CD4-positive, alpha-beta T cell (primary cell): ENCODE results near the gene KIF22. TPM values are rescaled to one million over a fixed set of nuclear protein-coding genes. Genes with fewer than 3 reads are reported as not detected.
A peak's percentile ranks its signal among the peaks of the same experiment; 100 is the strongest.
"Not testable (repeated sequence)": the region's sequence is repeated elsewhere in the genome, so short reads cannot be mapped to it uniquely, and the experiment has no call there.

Experiments
- ATAC-seq: fragments of 200-7000 bp; cut with Tn5 transposase; one replicate; pipeline ENCODE4 v1.10.0; 2022; ENCODE audit warnings: mild to moderate bottlenecking; ENCODE audit not compliant: poor library complexity
- CTCF ChIA-PET: fragments of 350-600 bp; sonication (Branson Sonifier 250); formaldehyde crosslinking; loops from one replicate; lab custom pipeline; 2021; ENCODE audit warnings: antibody characterized with exemption, inconsistent platforms; lab: Charles Lee
- POLR2A ChIA-PET: fragments of 350-600 bp; sonication (Branson Sonifier 250); formaldehyde crosslinking; loops from one replicate; lab custom pipeline; 2021; ENCODE audit warnings: antibody characterized with exemption, inconsistent platforms; lab: Charles Lee
- DNase-seq, 14 experiments: peaks; one replicate each; pipeline ENCODE4 v3.0.0-alpha.2; 2013 to 2020; ENCODE audit warnings: mixed read lengths in 2 of 14
- H3K27ac ChIP-seq, 2 donors: one replicate each; pipeline versions ENCODE4 v1.5.1 to v1.7.0; 2013; ENCODE audit warnings: low read length in 2 of 2, low read depth in 1 of 2, mild to moderate bottlenecking in 1 of 2
- H3K27me3 ChIP-seq, 2 experiments: 1 replicate in 1 of 2; 2 replicates in 1 of 2; pipeline versions ENCODE4 v1.6.1 to v1.7.0; 2013; ENCODE audit warnings: low read length in 2 of 2, control low read depth in 1 of 2, mild to moderate bottlenecking in 1 of 2, moderate library complexity in 1 of 2; ENCODE audit not compliant: insufficient read depth in 2 of 2, control insufficient read depth in 1 of 2
- H3K36me3 ChIP-seq: one replicate; pipeline ENCODE4 v1.6.1; 2013; ENCODE audit warnings: low read length, control low read depth; ENCODE audit not compliant: insufficient read depth
- H3K4me1 ChIP-seq: one replicate; pipeline ENCODE4 v1.6.1; 2013; ENCODE audit warnings: low read length, control low read depth; ENCODE audit not compliant: insufficient read depth
- H3K4me3 ChIP-seq: one replicate; pipeline ENCODE4 v1.5.1; 2013; ENCODE audit warnings: mild to moderate bottlenecking, low read length, moderate library complexity
- H3K9me3 ChIP-seq, 2 experiments: 1 replicate in 1 of 2; 2 replicates in 1 of 2; pipeline versions ENCODE4 v1.6.1 to v1.7.0; 2013; ENCODE audit warnings: low read length in 2 of 2, mild to moderate bottlenecking in 2 of 2, control low read depth in 1 of 2, moderate library complexity in 1 of 2; ENCODE audit not compliant: control insufficient read depth in 1 of 2, insufficient read depth in 1 of 2
- H3K27ac Mint-ChIP-seq: one replicate; pipeline ENCODE4 v1.8.0; 2020; ENCODE audit warnings: mixed read lengths
- H3K27me3 Mint-ChIP-seq: one replicate; pipeline ENCODE4 v1.8.0; 2021; ENCODE audit warnings: mixed read lengths
- H3K36me3 Mint-ChIP-seq: one replicate; pipeline ENCODE4 v1.8.0; 2021; ENCODE audit warnings: low read depth, mixed read lengths
- H3K4me1 Mint-ChIP-seq: one replicate; pipeline ENCODE4 v1.8.0; 2021; ENCODE audit warnings: low read depth, mixed read lengths
- H3K4me3 Mint-ChIP-seq: one replicate; pipeline ENCODE4 v1.8.0; 2020; ENCODE audit warnings: mild to moderate bottlenecking, mixed read lengths
- H3K9me3 Mint-ChIP-seq: one replicate; pipeline ENCODE4 v1.8.0; 2020; ENCODE audit warnings: mixed read lengths
- intact Hi-C, 2 experiments: fragments of 100-400 bp; cut with DNase I in 1 of 2; cut with micrococcal nuclease in 1 of 2; formaldehyde crosslinking; loops; one replicate each; pipeline versions ENCODE4 v1.15.1 to v1.9.0; 2023 to 2025; cut with DNase I, micrococcal nuclease
- total RNA-seq, 174 experiments: library from RNA in 2 of 174; stranded (reverse) in 2 of 174; gene quantifications; one replicate each; pipeline ENCODE4 v1.2.3 and lab custom pipeline; 2021 to 2026
- TF ChIP-seq, protein P1 (sequence below): fragments of 200-600 bp; IDR thresholded peaks from one replicate; pipeline ENCODE4 v1.8.0; 2022; ENCODE audit warnings: antibody characterized with exemption, mild to moderate bottlenecking

The KIF22 gene
- total RNA-seq, 2 experiments from 2014 or later = 99.0 to 101 TPM

DNA sequence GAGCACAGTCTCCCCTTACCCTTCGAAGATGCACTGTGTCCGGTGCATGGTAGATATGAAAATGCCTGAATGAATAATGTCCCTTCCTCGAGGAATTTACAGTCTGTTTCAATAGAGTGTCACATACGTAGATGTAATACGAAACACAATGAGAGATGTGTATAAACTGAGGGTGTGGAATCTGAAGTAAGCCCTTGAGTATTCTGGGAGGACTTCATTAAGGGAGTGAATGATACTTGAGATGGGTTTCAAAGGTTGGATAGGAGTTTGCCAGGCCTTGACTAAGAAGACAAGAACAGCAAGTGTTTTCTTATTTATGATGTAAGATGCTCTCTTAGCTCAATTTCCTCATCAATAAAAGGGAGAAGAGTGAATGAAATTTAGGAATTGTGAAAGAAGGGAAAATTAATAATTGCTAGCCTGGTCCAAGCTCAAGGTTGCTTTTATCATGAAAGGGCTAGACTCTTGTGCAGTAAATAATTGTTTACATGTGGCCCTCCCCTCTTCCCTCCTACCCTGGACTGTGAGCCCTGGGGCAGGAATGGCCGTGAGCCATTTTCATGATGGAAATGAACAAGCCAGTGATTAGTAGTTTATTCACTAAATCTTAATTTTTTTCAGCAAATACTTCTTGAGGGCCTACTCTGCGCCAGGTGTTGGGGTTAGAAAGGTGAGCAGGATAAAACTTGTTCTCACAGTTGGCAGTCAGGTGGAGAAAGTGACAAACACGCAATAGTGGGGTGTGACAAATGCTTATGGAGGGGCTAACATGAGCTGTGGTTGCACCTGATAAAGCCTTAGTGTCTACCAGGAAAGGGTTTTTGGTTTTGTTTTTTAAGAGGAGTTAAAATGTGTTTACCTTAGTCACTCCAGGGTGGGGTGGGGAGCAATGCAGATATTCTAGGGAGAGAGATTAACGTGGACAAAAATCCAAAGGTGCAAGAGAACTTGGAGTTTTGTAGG lies 1.6 kb downstream of the KIF22 start:
- Histone ChIP-seq H3K36me3 (peaks cover 14% of the 10 kb centered on the region), H3K27me3 (no peaks in the 10 kb centered on the region), H3K4me1 (peaks cover 39% of the 10 kb centered on the region), H3K9me3 (no peaks in the 10 kb centered on the region), H3K27ac (no peak overlapping the region), H3K4me3 (peak overlapping the region; percentile 93)
- POLR2A ChIA-PET = interaction anchor here (1.1 to 8.9 kb wide), 7 partner anchors 12 to 90 kb away, joined by 3 to 217 read pairs (median 50); partner anchors contain the start of genes C16orf54, MAZ and PAGR1
- no peak for ATAC-seq
- H3K36me3 Mint-ChIP-seq = peaks cover 36% of the 10 kb centered on the region
- H3K27me3 Mint-ChIP-seq = no peaks in the 10 kb centered on the region
- H3K27ac Mint-ChIP-seq = peak overlapping the region; percentile 97
- no peaks in the 10 kb centered on the region for H3K9me3 Mint-ChIP-seq
- peak in 1 of 14 experiments; percentile 53 for DNase-seq
- H3K4me1 Mint-ChIP-seq = peaks cover 46% of the 10 kb centered on the region
- H3K4me3 Mint-ChIP-seq = peak overlapping the region; percentile 96
- TF ChIP-seq, protein P1, sequence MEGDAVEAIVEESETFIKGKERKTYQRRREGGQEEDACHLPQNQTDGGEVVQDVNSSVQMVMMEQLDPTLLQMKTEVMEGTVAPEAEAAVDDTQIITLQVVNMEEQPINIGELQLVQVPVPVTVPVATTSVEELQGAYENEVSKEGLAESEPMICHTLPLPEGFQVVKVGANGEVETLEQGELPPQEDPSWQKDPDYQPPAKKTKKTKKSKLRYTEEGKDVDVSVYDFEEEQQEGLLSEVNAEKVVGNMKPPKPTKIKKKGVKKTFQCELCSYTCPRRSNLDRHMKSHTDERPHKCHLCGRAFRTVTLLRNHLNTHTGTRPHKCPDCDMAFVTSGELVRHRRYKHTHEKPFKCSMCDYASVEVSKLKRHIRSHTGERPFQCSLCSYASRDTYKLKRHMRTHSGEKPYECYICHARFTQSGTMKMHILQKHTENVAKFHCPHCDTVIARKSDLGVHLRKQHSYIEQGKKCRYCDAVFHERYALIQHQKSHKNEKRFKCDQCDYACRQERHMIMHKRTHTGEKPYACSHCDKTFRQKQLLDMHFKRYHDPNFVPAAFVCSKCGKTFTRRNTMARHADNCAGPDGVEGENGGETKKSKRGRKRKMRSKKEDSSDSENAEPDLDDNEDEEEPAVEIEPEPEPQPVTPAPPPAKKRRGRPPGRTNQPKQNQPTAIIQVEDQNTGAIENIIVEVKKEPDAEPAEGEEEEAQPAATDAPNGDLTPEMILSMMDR = no peak
- intact Hi-C loops = loop anchor here (1.0 to 2.0 kb wide), 2 partner anchors 11 to 53 kb away; no protein-coding TSS in a partner anchor
- CTCF ChIA-PET = interaction anchor here (1.4 to 3.5 kb wide), 4 partner anchors 12 to 91 kb away, joined by 3 to 60 read pairs (median 32); partner anchors contain the start of gene PAGR1

DNA sequence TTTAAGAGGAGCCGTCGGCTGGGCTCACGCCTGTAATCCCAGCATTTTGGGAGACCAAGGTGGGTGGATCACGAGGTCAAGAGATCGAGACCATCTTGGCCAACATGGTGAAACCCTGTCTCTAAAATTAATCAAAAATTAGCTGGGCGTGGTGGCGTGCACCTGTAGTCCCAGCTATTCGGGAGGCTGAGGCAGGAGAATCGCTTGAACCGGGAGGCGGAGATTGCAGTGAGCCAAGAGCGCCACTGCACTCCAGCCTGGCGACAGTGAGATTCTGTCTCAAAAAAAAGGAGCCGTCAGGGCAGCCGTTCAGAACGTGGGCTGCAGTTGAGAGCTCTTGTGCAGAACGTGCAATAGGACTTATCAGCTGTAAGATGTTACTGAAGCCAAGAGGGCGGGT lies 2.6 kb downstream of the KIF22 start:
- H3K27me3 Mint-ChIP-seq, ATAC-seq, H3K27ac ChIP-seq, H3K9me3 Mint-ChIP-seq, H3K27ac Mint-ChIP-seq, intact Hi-C loops, H3K4me3 ChIP-seq, DNase-seq, H3K4me3 Mint-ChIP-seq, H3K27me3 ChIP-seq, H3K9me3 ChIP-seq: not testable (repeated sequence)
- POLR2A ChIA-PET = interaction anchor here (0.6 to 8.9 kb wide), 4 partner anchors 11 to 122 kb away, joined by 3 to 217 read pairs (median 31); partner anchors contain the start of gene MAZ
- peaks cover 24% of the 10 kb centered on the region for H3K36me3 ChIP-seq
- CTCF ChIA-PET = interaction anchor here (1.1 to 1.4 kb wide), 2 partner anchors 23 to 55 kb away, joined by 3 read pairs; partner anchors contain the start of gene PAGR1
- H3K4me1 Mint-ChIP-seq = peaks cover 46% of the 10 kb centered on the region
- peaks cover 39% of the 10 kb centered on the region for H3K4me1 ChIP-seq
- peaks cover 47% of the 10 kb centered on the region for H3K36me3 Mint-ChIP-seq

DNA sequence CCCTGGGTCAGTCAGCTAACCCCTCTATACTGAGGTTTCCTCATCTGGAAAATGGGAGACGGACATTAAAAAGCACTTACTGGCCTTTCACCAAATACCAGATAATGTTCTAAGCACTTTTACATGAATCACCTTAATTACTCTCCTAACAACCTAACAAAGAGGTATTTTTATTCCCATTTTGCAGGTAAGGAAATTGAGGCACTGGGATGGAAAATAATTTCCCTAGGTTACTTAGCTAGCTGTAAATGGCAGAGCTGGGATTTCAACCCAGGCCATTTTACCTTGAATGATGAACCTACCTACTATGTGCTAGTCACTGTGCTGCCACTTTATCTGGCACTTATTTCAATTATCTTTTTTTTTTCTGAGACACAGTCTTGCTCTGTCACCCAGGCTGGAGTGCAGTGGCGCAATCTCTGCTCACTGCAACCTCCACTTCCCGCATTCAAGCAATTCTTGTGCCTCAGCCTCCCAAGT lies 3.7 kb downstream of the KIF22 start:
- ATAC-seq (no peak), DNase-seq (no peak)
- ChIA-PET CTCF (interaction anchor here (1.0 to 1.1 kb wide), 2 partner anchors 9 to 54 kb away, joined by 3 to 4 read pairs; no protein-coding TSS in a partner anchor), POLR2A (interaction anchor here (2.2 to 8.9 kb wide), 2 partner anchors 9 to 55 kb away, joined by 4 to 217 read pairs; partner anchors contain the start of gene MAZ)
- Mint-ChIP-seq H3K27ac (no peak overlapping the region), H3K9me3 (no peaks in the 10 kb centered on the region), H3K27me3 (no peaks in the 10 kb centered on the region), H3K4me1 (peaks cover 42% of the 10 kb centered on the region), H3K36me3 (peaks cover 57% of the 10 kb centered on the region), H3K4me3 (peak overlapping the region; percentile 66)
- peaks cover 36% of the 10 kb centered on the region for H3K36me3 ChIP-seq
- no peak overlapping the region for H3K4me3 ChIP-seq
- H3K27me3 ChIP-seq = no peaks in the 10 kb centered on the region
- H3K9me3 ChIP-seq = no peaks in the 10 kb centered on the region
- peaks cover 38% of the 10 kb centered on the region for H3K4me1 ChIP-seq
- TF ChIP-seq, protein P1 = no peak
- intact Hi-C loops = no loop called here
- H3K27ac ChIP-seq = no peak overlapping the region
